Transverse colon (tissue), 3 donors: ENCODE measurements around the gene ZNF669.

ENCODE experiments used
- CTCF ChIP-seq, 5 experiments: fragments of 200-600 bp in 3 of 5; fragments of 450-650 bp in 2 of 5; sonication (generic) in 3 of 5; IDR thresholded peaks; 1 replicate in 2 of 5; 2 replicates in 3 of 5; pipeline ENCODE4 v1.5.1; 2016 to 2017; ENCODE audit warnings: antibody characterized with exemption in 5 of 5, inconsistent platforms in 3 of 5, mild to moderate bottlenecking in 2 of 5, moderate library complexity in 1 of 5
- EP300 ChIP-seq: sonication (generic); formaldehyde crosslinking; IDR thresholded peaks from one replicate; pipeline ENCODE4 v1.6.1; 2017; ENCODE audit warnings: antibody characterized with exemption, low read depth
- POLR2A ChIP-seq: fragments of 450-650 bp; IDR thresholded peaks from one replicate; pipeline ENCODE4 v1.6.1; 2016; ENCODE audit warnings: antibody characterized with exemption, mild to moderate bottlenecking, moderate library complexity

- TF ChIP-seq CTCF (IDR thresholded peaks at IDR 0.05) = no peak
- no peak for TF ChIP-seq EP300
- no peak for TF ChIP-seq POLR2A
These were observed 7.2 kb downstream of the ZNF669 start for GRCh38 chr1:247096958-247097357.
